ENCODE data around the gene CNTNAP2.
"Not testable (repeated sequence)": the region's sequence is repeated elsewhere in the genome, so short reads cannot be mapped to it uniquely, and the experiment has no call there.

Gene CNTNAP2

GRCh38 chr7:146150153-146150552, 33.6 kb downstream of the CNTNAP2 start:
- DNase-seq (ENCODE audit: low read depth) = no peak

GRCh38 chr7:146172112-146172511, 55.5 kb downstream of the CNTNAP2 start:
- DNase-seq (ENCODE audit: low read depth) = no peak

- DNase-seq (ENCODE audit: low read depth) = no peak
These were observed 59.1 kb downstream of the CNTNAP2 start for GRCh38 chr7:146175716-146176115.

GRCh38 chr7:146176860-146177259, 60.3 kb downstream of the CNTNAP2 start:
- DNase-seq (ENCODE audit: low read depth) = no peak

GRCh38 chr7:146177301-146177700, 60.7 kb downstream of the CNTNAP2 start:
- DNase-seq (ENCODE audit: low read depth) = no peak

- no peak for DNase-seq (ENCODE audit: low read depth)
These were observed 69.2 kb downstream of the CNTNAP2 start for GRCh38 chr7:146185844-146186243.

GRCh38 chr7:146191428-146191827, 74.8 kb downstream of the CNTNAP2 start:
- not testable (repeated sequence) for DNase-seq (ENCODE audit: low read depth)

GRCh38 chr7:146201945-146202344, 85.3 kb downstream of the CNTNAP2 start:
- DNase-seq (ENCODE audit: low read depth) = no peak

GRCh38 chr7:146206270-146206669, 89.7 kb downstream of the CNTNAP2 start:
- DNase-seq (ENCODE audit: low read depth) = no peak

- no peak for DNase-seq (ENCODE audit: low read depth)
These were observed 91.9 kb downstream of the CNTNAP2 start for GRCh38 chr7:146208492-146208891.

GRCh38 chr7:146214842-146215241, 98.2 kb downstream of the CNTNAP2 start:
- DNase-seq (ENCODE audit: low read depth) = no peak

- DNase-seq (ENCODE audit: low read depth) = no peak
These were observed 99.9 kb downstream of the CNTNAP2 start for GRCh38 chr7:146216396-146217041.

GRCh38 chr7:146223851-146224250, 107.2 kb downstream of the CNTNAP2 start:
- DNase-seq (ENCODE audit: low read depth) = no peak

- DNase-seq (ENCODE audit: low read depth) = no peak
These were observed 116.0 kb downstream of the CNTNAP2 start for GRCh38 chr7:146232604-146233003.

- no peak for DNase-seq (ENCODE audit: low read depth)
These were observed 118.6 kb downstream of the CNTNAP2 start for GRCh38 chr7:146235195-146235594.

- no peak for DNase-seq (ENCODE audit: low read depth)
These were observed 126.1 kb downstream of the CNTNAP2 start for GRCh38 chr7:146242661-146243060.

GRCh38 chr7:146247991-146248390, 131.4 kb downstream of the CNTNAP2 start:
- DNase-seq (ENCODE audit: low read depth) = not testable (repeated sequence)

- DNase-seq (ENCODE audit: low read depth) = not testable (repeated sequence)
These were observed 132.1 kb downstream of the CNTNAP2 start for GRCh38 chr7:146248744-146249143.

- no peak for DNase-seq (ENCODE audit: low read depth)
These were observed 132.7 kb downstream of the CNTNAP2 start for GRCh38 chr7:146249272-146249671.

GRCh38 chr7:146255609-146256008, 139.0 kb downstream of the CNTNAP2 start:
- no peak for DNase-seq (ENCODE audit: low read depth)

GRCh38 chr7:146262527-146262926, 145.9 kb downstream of the CNTNAP2 start:
- no peak for DNase-seq (ENCODE audit: low read depth)

GRCh38 chr7:146276888-146277287, 160.3 kb downstream of the CNTNAP2 start:
- no peak for DNase-seq (ENCODE audit: low read depth)

GRCh38 chr7:146285418-146285817, 168.8 kb downstream of the CNTNAP2 start:
- DNase-seq (ENCODE audit: low read depth) = no peak

- no peak for DNase-seq (ENCODE audit: low read depth)
These were observed 174.1 kb downstream of the CNTNAP2 start for GRCh38 chr7:146290746-146291145.

Data from stimulated activated CD8-positive, alpha-beta memory T cell treated with anti-CD3 and anti-CD28 coated beads, Interleukin-15, amount 100 ng/mL, for 24 hours (primary cell).